Measurements from ENCODE around the gene POSTN. TPM values are rescaled to one million over a fixed set of nuclear protein-coding genes. Genes with fewer than 3 reads are reported as not detected.

Gene POSTN
- total and polyA plus RNA-seq, 2 of the 8 experiments (the other 6 are each of a cell fraction or from before 2014, with no cell fraction given) = 0.30 to 0.74 TPM

DNA sequence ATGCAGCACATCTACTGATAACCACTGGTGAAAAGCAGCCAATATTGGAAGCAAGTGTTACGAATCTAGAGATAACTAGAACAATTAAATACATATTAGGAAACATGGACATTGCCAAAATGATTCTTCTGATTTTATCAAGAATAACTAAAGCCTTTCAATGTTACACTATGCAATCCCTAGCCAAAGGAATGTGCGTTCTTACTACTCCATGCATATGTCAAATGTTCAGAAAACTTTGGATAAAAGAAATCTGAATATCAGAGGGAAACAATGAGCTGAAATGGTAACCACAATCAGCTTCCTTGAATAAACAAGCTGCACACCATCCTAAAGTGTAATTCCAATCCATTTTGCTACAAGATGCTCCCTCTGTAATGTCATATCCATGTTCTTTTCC lies 951 bp upstream of the POSTN start:
- Histone ChIP-seq H2BK20ac (ENCODE audit: low read length) (no peak overlapping the region), H2BK15ac (ENCODE audit: low read length) (no peak overlapping the region), H2BK5ac (ENCODE audit: low read depth, low read length) (no peak overlapping the region), H3K27me3 (replicated peaks in 1 of 4; ENCODE audit: control insufficient read depth in 3 of 4, extremely low read depth in 1 of 4, insufficient read depth in 3 of 4, low read length in 3 of 4) (no peaks in the 10 kb centered on the region), H3K4me1 (replicated peaks in 1 of 4; ENCODE audit: control insufficient read depth in 3 of 4, insufficient read depth in 4 of 4, low read length in 3 of 4) (peaks cover 0 to 9% (median 1%) of the 10 kb centered on the region in 4 experiments; a peak in 2 of 7 replicates), H3K36me3 (ENCODE audit: control insufficient read depth in 2 of 4, insufficient read depth in 4 of 4, low read length in 3 of 4) (no peaks in the 10 kb centered on the region), H4K5ac (ENCODE audit: insufficient read length, low read depth, low read length) (no peak overlapping the region), H3K4ac (replicated peaks; ENCODE audit: insufficient read length, low read depth, low read length) (no peak overlapping the region), H2BK12ac (ENCODE audit: low read depth, low read length) (no peak overlapping the region), H3K9me3 (ENCODE audit: insufficient read depth in 2 of 2, low read depth in 1 of 2, low read length in 1 of 2) (no peaks in the 10 kb centered on the region), H3K23me2 (ENCODE audit: low read depth, low read length) (no peaks in the 10 kb centered on the region), H2AFZ (ENCODE audit: low read length) (no peak overlapping the region), H3K4me3 (ENCODE audit: extremely low read depth in 1 of 4, insufficient read depth in 2 of 4, low read depth in 3 of 4, low read length in 4 of 4) (no peak overlapping the region), H3K23ac (ENCODE audit: insufficient read length) (no peak overlapping the region), H4K20me1 (replicated peaks in 1 of 2; ENCODE audit: control insufficient read depth in 1 of 2, insufficient read depth in 2 of 2, low read length in 2 of 2) (no peaks in the 10 kb centered on the region), H3K79me2 (ENCODE audit: control insufficient read depth in 1 of 2, insufficient read depth in 2 of 2, low read length in 2 of 2) (no peaks in the 10 kb centered on the region), H4K91ac (replicated peaks; ENCODE audit: insufficient read length, low read length) (no peak overlapping the region), H3K9ac (replicated peaks in 1 of 4; ENCODE audit: extremely low read depth in 1 of 4, low read depth in 3 of 4, low read length in 3 of 4) (no peak overlapping the region), H4K8ac (ENCODE audit: extremely low read depth, insufficient read depth, low read length) (no peak overlapping the region), H3K27ac (ENCODE audit: low read depth, low read length) (no peak overlapping the region), H2AK5ac (ENCODE audit: low read depth, low read length) (no peak overlapping the region), H3K18ac (ENCODE audit: extremely low read depth, low read length) (no peak overlapping the region), H3K14ac (ENCODE audit: insufficient read length) (no peak overlapping the region), H2BK120ac (replicated peaks; ENCODE audit: low read depth, low read length) (no peak overlapping the region), H3K79me1 (ENCODE audit: low read depth, low read length) (no peaks in the 10 kb centered on the region), H3K56ac (replicated peaks; ENCODE audit: insufficient read length, low read depth, low read length) (no peak overlapping the region), H3K4me2 (ENCODE audit: insufficient read depth in 1 of 2, low read depth in 2 of 2, low read length in 2 of 2) (no peak overlapping the region)
- DNase-seq (ENCODE audit: low read depth in 1 of 2, low spot score in 2 of 2) = no peak
- WGBS, 2 experiments (ENCODE audit: extremely low coverage in 1 of 2, insufficient coverage in 1 of 2, insufficient read length in 1 of 2, insufficient replicate concordance in 2 of 2, low coverage in 1 of 2, low lambda C conversion rate in 2 of 2, missing lambda C conversion rate in 1 of 2) = 81% methylated on average over 2 of the region's 2 CpGs; no CpG with 5 or more reads in 1 of the 2 experiments
- TF ChIP-seq SIX5 (IDR thresholded peaks at IDR 0.05; ENCODE audit: low read depth, low read length) (no peak), RXRA (IDR thresholded peaks at IDR 0.05; ENCODE audit: insufficient read depth, low read depth, low read length) (no peak), CTBP2 (IDR thresholded peaks at IDR 0.05; ENCODE audit: borderline replicate concordance, insufficient read depth, insufficient read length, low read length) (no peak), EP300 (IDR thresholded peaks at IDR 0.05; ENCODE audit: borderline replicate concordance in 1 of 2, low read depth in 2 of 2, low read length in 2 of 2) (no peak), EZH2 (IDR thresholded peaks at IDR 0.05; ENCODE audit: low read depth, low read length, severe bottlenecking) (no peak), HDAC2 (IDR thresholded peaks at IDR 0.05; ENCODE audit: borderline replicate concordance in 1 of 2, low read depth in 2 of 2, low read length in 2 of 2) (no peak), GTF2F1 (IDR thresholded peaks at IDR 0.05; ENCODE audit: borderline replicate concordance, low read depth, low read length) (no peak), CHD2 (IDR thresholded peaks at IDR 0.05; ENCODE audit: low read length) (no peak)
- TF ChIP-seq, protein P1, sequence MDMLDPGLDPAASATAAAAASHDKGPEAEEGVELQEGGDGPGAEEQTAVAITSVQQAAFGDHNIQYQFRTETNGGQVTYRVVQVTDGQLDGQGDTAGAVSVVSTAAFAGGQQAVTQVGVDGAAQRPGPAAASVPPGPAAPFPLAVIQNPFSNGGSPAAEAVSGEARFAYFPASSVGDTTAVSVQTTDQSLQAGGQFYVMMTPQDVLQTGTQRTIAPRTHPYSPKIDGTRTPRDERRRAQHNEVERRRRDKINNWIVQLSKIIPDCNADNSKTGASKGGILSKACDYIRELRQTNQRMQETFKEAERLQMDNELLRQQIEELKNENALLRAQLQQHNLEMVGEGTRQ (IDR thresholded peaks at IDR 0.05; ENCODE audit: low read length) = no peak
- ChIA-PET POLR2A (ENCODE audit: partially characterized antibody) (no interaction called here), CTCF (ENCODE audit: partially characterized antibody) (interaction anchor here (0.6 to 1.7 kb wide), 2 partner anchors 38 to 93 kb away, joined by 4 to 5 read pairs; no protein-coding TSS in a partner anchor)
- FAIRE-seq = no peak

Data from H1 (cell line).